ENCODE measurements around the gene THAP12. TPM values are rescaled to one million over a fixed set of nuclear protein-coding genes. Genes with fewer than 3 reads are reported as not detected.
"Not testable (repeated sequence)": the region's sequence is repeated elsewhere in the genome, so short reads cannot be mapped to it uniquely, and the experiment has no call there.

The THAP12 gene
- total RNA-seq, 1 experiment from 2014 or later: 42.5 TPM

GRCh38 chr11:76323804-76324203 lies 57.1 kb downstream of the THAP12 start:
- Histone ChIP-seq H3K4me1 (ENCODE audit: insufficient read depth, low read length) (no peaks in the 10 kb centered on the region), H3K56ac (ENCODE audit: insufficient read length, low read depth, low read length) (no peak overlapping the region), H3K14ac (ENCODE audit: insufficient read depth, low read length) (no peak overlapping the region), H3T11ph (ENCODE audit: low read length) (no peak overlapping the region), H3K27ac (ENCODE audit: insufficient read length, low read depth, low read length) (no peak overlapping the region), H3K23ac (ENCODE audit: insufficient read length, low read depth, low read length) (no peak overlapping the region), H3K23me2 (ENCODE audit: insufficient read length, low read depth, low read length, poor library complexity, severe bottlenecking) (peaks cover 7% of the 10 kb centered on the region), H3K79me1 (ENCODE audit: insufficient read depth, low read depth, low read length, poor library complexity, severe bottlenecking) (no peaks in the 10 kb centered on the region), H3K9me3 (ENCODE audit: control insufficient read depth, low read depth, low read length) (no peaks in the 10 kb centered on the region), H4K8ac (replicated peaks; ENCODE audit: insufficient read length, low read depth, low read length) (no peak overlapping the region), H3K18ac (ENCODE audit: insufficient read length, low read depth, low read length) (no peak overlapping the region), H2BK15ac (ENCODE audit: low read depth, low read length) (no peak overlapping the region), H3K4me2 (ENCODE audit: insufficient read depth, insufficient read length, low read length) (no peak overlapping the region), H4K20me1 (ENCODE audit: control insufficient read depth, insufficient read depth, insufficient read length) (no peaks in the 10 kb centered on the region), H3K9ac (ENCODE audit: extremely low read depth, insufficient read length, low read length) (no peak overlapping the region), H4K5ac (ENCODE audit: insufficient read length, low read depth, low read length) (no peak overlapping the region), H3K27me3 (ENCODE audit: insufficient read depth, low read length) (peaks cover 19% of the 10 kb centered on the region; the same call in 1 of the 2 replicates), H2BK120ac (ENCODE audit: low read depth, low read length, poor library complexity, severe bottlenecking) (no peak overlapping the region), H2AFZ (ENCODE audit: low read length) (no peak overlapping the region), H2BK20ac (ENCODE audit: low read depth, low read length, poor library complexity, severe bottlenecking) (no peak overlapping the region), H2AK5ac (ENCODE audit: insufficient read length, low read length) (no peak overlapping the region), H3K79me2 (ENCODE audit: insufficient read depth, low read length) (no peaks in the 10 kb centered on the region), H4K91ac (ENCODE audit: insufficient read length, low read depth, low read length) (no peak overlapping the region), H2BK12ac (ENCODE audit: insufficient read length, low read depth, low read length) (no peak overlapping the region), H2BK5ac (ENCODE audit: insufficient read length, low read length) (no peak overlapping the region), H3K4ac (ENCODE audit: low read depth, low read length) (no peak overlapping the region)
- H3K9me3 Mint-ChIP-seq: no peaks in the 10 kb centered on the region; a peak in 1 of 5 replicates
- H3K4me1 Mint-ChIP-seq: peaks cover 14 to 25% of the 10 kb centered on the region in 2 experiments
- H3K4me3 Mint-ChIP-seq: peak overlapping the region in 1 of 2 experiments; percentile 13; a peak in 1 of 5 replicates
- no peaks in the 10 kb centered on the region; a peak in 1 of 7 replicates for H3K36me3 Mint-ChIP-seq (ENCODE audit: insufficient read depth in 1 of 3, low read depth in 3 of 3)
- TF ChIP-seq CTCF (conservative IDR thresholded peaks at IDR 0.05): no peak
- H3K27me3 Mint-ChIP-seq (ENCODE audit: low read depth): peaks cover 53% of the 10 kb centered on the region
- no peak overlapping the region for H3K27ac Mint-ChIP-seq
- DNase-seq: no peak
- no CpG with 5 or more reads among the region's 6 CpGs for WGBS (ENCODE audit: extremely low coverage, insufficient read length, low lambda C conversion rate)

GRCh38 chr11:76323375-76323774 lies 57.6 kb downstream of the THAP12 start:
- H3K27me3 Mint-ChIP-seq (ENCODE audit: low read depth): peaks cover 53% of the 10 kb centered on the region
- H4K20me1 ChIP-seq (ENCODE audit: control insufficient read depth, insufficient read depth, insufficient read length): not testable (repeated sequence)

More at GRCh38 chr11:76323375-76323774, 57.6 kb downstream of the THAP12 start:
- H3K4me2 ChIP-seq (ENCODE audit: insufficient read depth, insufficient read length, low read length); H3K79me1 ChIP-seq (ENCODE audit: insufficient read depth, low read depth, low read length, poor library complexity, severe bottlenecking); H4K8ac ChIP-seq (replicated peaks; ENCODE audit: insufficient read length, low read depth, low read length); H3K36me3 Mint-ChIP-seq (ENCODE audit: insufficient read depth in 1 of 3, low read depth in 3 of 3); H3K18ac ChIP-seq (ENCODE audit: insufficient read length, low read depth, low read length); H2BK120ac ChIP-seq (ENCODE audit: low read depth, low read length, poor library complexity, severe bottlenecking); H3K4me1 ChIP-seq (ENCODE audit: insufficient read depth, low read length); H3K56ac ChIP-seq (ENCODE audit: insufficient read length, low read depth, low read length); H3K9me3 Mint-ChIP-seq; H3K14ac ChIP-seq (ENCODE audit: insufficient read depth, low read length); H3K23ac ChIP-seq (ENCODE audit: insufficient read length, low read depth, low read length); H2BK15ac ChIP-seq (ENCODE audit: low read depth, low read length); H2BK12ac ChIP-seq (ENCODE audit: insufficient read length, low read depth, low read length); H3K79me2 ChIP-seq (ENCODE audit: insufficient read depth, low read length); H2AK5ac ChIP-seq (ENCODE audit: insufficient read length, low read length); H3T11ph ChIP-seq (ENCODE audit: low read length); DNase-seq; H4K91ac ChIP-seq (ENCODE audit: insufficient read length, low read depth, low read length); H2BK20ac ChIP-seq (ENCODE audit: low read depth, low read length, poor library complexity, severe bottlenecking); H2AFZ ChIP-seq (ENCODE audit: low read length); H3K27ac Mint-ChIP-seq; H3K4ac ChIP-seq (ENCODE audit: low read depth, low read length); H3K23me2 ChIP-seq (ENCODE audit: insufficient read length, low read depth, low read length, poor library complexity, severe bottlenecking); H3K9ac ChIP-seq (ENCODE audit: extremely low read depth, insufficient read length, low read length); H3K9me3 ChIP-seq (ENCODE audit: control insufficient read depth, low read depth, low read length); H2BK5ac ChIP-seq (ENCODE audit: insufficient read length, low read length); H3K27ac ChIP-seq (ENCODE audit: insufficient read length, low read depth, low read length); H4K5ac ChIP-seq (ENCODE audit: insufficient read length, low read depth, low read length): not testable (repeated sequence)
- H3K27me3 ChIP-seq (ENCODE audit: insufficient read depth, low read length): peaks cover 19% of the 10 kb centered on the region; the same call in 1 of the 2 replicates
- no CpG with 5 or more reads among the region's 2 CpGs for WGBS (ENCODE audit: extremely low coverage, insufficient read length, low lambda C conversion rate)
- H3K4me3 Mint-ChIP-seq: peak overlapping the region in 1 of 2 experiments; percentile 10; a peak in 1 of 5 replicates
- peaks cover 13 to 25% of the 10 kb centered on the region in 2 experiments for H3K4me1 Mint-ChIP-seq
